Measurements from ENCODE around the gene BRD3OS.

GRCh38 chr9:133996531-133997520 lies 28.5 kb upstream of the BRD3OS start:
- TF ChIP-seq, protein P1, sequence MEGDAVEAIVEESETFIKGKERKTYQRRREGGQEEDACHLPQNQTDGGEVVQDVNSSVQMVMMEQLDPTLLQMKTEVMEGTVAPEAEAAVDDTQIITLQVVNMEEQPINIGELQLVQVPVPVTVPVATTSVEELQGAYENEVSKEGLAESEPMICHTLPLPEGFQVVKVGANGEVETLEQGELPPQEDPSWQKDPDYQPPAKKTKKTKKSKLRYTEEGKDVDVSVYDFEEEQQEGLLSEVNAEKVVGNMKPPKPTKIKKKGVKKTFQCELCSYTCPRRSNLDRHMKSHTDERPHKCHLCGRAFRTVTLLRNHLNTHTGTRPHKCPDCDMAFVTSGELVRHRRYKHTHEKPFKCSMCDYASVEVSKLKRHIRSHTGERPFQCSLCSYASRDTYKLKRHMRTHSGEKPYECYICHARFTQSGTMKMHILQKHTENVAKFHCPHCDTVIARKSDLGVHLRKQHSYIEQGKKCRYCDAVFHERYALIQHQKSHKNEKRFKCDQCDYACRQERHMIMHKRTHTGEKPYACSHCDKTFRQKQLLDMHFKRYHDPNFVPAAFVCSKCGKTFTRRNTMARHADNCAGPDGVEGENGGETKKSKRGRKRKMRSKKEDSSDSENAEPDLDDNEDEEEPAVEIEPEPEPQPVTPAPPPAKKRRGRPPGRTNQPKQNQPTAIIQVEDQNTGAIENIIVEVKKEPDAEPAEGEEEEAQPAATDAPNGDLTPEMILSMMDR (IDR thresholded peaks at IDR 0.05): no peak
- no peak for TF ChIP-seq POLR2A (IDR thresholded peaks at IDR 0.05)

All from esophagus squamous epithelium (tissue), 4 donors.